ENCODE results near the gene MAD1L1.
"Not testable (repeated sequence)": the region's sequence is repeated elsewhere in the genome, so short reads cannot be mapped to it uniquely, and the experiment has no call there.

MAD1L1 gene

GRCh38 chr7:1826931-1827330, 405.8 kb downstream of the MAD1L1 start:
- DNase-seq; H3K36me3 ChIP-seq (ENCODE audit: control insufficient read depth in 4 of 4, insufficient read depth in 4 of 4, low read length in 3 of 4); H3K4me1 ChIP-seq (ENCODE audit: control extremely low read depth in 1 of 4, control insufficient read depth in 4 of 4, insufficient read depth in 4 of 4, low read length in 3 of 4); H3K27ac ChIP-seq (ENCODE audit: insufficient read depth in 1 of 2, low read depth in 1 of 2, low read length in 2 of 2, poor library complexity in 1 of 2, severe bottlenecking in 2 of 2); H3K4me3 ChIP-seq (ENCODE audit: control insufficient read depth in 1 of 7, extremely low read depth in 1 of 7, insufficient read depth in 4 of 7, low read depth in 2 of 7, low read length in 6 of 7); POLR2A ChIA-PET; H3K27me3 ChIP-seq (replicated peaks in 2 of 5; ENCODE audit: control insufficient read depth in 4 of 5, insufficient read depth in 5 of 5, low read length in 4 of 5); CTCF ChIA-PET: not testable (repeated sequence)
- WGBS (ENCODE audit: insufficient coverage): 91% methylated on average over 5 of the region's 21 CpGs
- H3K9me3 ChIP-seq (ENCODE audit: control extremely low read depth in 1 of 5, control insufficient read depth in 4 of 5, insufficient read depth in 2 of 5, low read depth in 1 of 5, low read length in 4 of 5): peaks cover 0 to 13% (median 7%) of the 10 kb centered on the region in 5 experiments

DNA sequence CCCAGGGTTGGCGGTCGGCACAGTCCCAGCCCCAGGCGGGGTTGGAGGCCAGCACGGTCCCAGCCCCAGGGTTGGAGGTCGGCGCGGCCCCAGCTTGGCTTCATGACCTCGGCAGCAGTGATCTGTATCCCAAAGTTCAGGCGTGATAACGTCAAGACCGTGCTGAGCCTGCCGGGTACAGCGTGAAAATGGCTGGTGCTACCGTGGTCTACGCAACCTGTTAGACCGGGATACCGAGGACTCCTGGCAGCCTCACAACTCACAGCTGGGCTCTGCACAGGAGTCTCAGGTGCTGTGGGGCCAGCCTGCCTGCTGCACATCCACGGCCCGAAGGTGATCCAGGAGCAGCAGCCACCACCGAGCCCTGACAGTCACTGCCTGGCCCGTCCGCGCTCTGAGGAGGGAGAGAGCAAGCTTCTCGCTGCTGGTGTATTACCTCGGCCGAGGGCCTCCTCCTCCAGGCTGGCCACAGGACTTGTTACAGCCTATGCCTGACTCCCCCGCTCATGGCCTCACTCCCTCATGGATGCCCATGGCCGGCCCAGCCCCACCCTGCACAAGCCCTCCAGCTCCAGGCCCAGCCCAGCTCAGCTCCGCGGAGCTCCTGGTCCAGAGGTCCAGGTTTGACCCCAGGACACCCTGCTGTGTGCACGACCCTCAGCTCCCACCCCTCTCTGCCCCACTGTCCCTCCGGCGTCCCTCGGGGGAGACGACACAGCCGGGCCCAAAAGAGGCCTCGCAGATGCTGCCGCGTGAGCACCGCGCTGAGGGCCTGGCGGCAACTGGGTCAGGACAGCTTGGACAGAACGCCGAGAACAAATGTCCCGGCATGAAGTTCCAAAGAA, 406.6 kb downstream of the MAD1L1 start:
- peaks cover 0 to 8% (median 7%) of the 10 kb centered on the region in 5 experiments for H3K9me3 ChIP-seq (ENCODE audit: control extremely low read depth in 1 of 5, control insufficient read depth in 4 of 5, insufficient read depth in 2 of 5, low read depth in 1 of 5, low read length in 4 of 5)
- no peaks in the 10 kb centered on the region for H3K4me1 ChIP-seq (ENCODE audit: control extremely low read depth in 1 of 4, control insufficient read depth in 4 of 4, insufficient read depth in 4 of 4, low read length in 3 of 4)
- H3K4me3 ChIP-seq (ENCODE audit: control insufficient read depth in 1 of 7, extremely low read depth in 1 of 7, insufficient read depth in 4 of 7, low read depth in 2 of 7, low read length in 6 of 7): no peak overlapping the region
- CTCF ChIA-PET: no interaction called here
- no peaks in the 10 kb centered on the region for H3K27me3 ChIP-seq (replicated peaks in 2 of 5; ENCODE audit: control insufficient read depth in 4 of 5, insufficient read depth in 5 of 5, low read length in 4 of 5)
- H3K27ac ChIP-seq (ENCODE audit: insufficient read depth in 1 of 2, low read depth in 1 of 2, low read length in 2 of 2, poor library complexity in 1 of 2, severe bottlenecking in 2 of 2): no peak overlapping the region
- H3K36me3 ChIP-seq (ENCODE audit: control insufficient read depth in 4 of 4, insufficient read depth in 4 of 4, low read length in 3 of 4): peaks cover 0 to 6% (median 0%) of the 10 kb centered on the region in 4 experiments
- over 99% methylated on average over 30 of the region's 45 CpGs for WGBS (ENCODE audit: insufficient coverage)
- POLR2A ChIA-PET: no interaction called here
- DNase-seq: no peak

GRCh38 chr7:1825647-1825896, 407.2 kb downstream of the MAD1L1 start:
- H3K4me1 ChIP-seq (ENCODE audit: control extremely low read depth in 1 of 4, control insufficient read depth in 4 of 4, insufficient read depth in 4 of 4, low read length in 3 of 4); H3K4me3 ChIP-seq (ENCODE audit: control insufficient read depth in 1 of 7, extremely low read depth in 1 of 7, insufficient read depth in 4 of 7, low read depth in 2 of 7, low read length in 6 of 7); H3K27me3 ChIP-seq (replicated peaks in 2 of 5; ENCODE audit: control insufficient read depth in 4 of 5, insufficient read depth in 5 of 5, low read length in 4 of 5); POLR2A ChIA-PET; H3K27ac ChIP-seq (ENCODE audit: insufficient read depth in 1 of 2, low read depth in 1 of 2, low read length in 2 of 2, poor library complexity in 1 of 2, severe bottlenecking in 2 of 2); H3K9me3 ChIP-seq (ENCODE audit: control extremely low read depth in 1 of 5, control insufficient read depth in 4 of 5, insufficient read depth in 2 of 5, low read depth in 1 of 5, low read length in 4 of 5); DNase-seq; CTCF ChIA-PET; H3K36me3 ChIP-seq (ENCODE audit: control insufficient read depth in 4 of 4, insufficient read depth in 4 of 4, low read length in 3 of 4): not testable (repeated sequence)
- 100% methylated on average over 4 of the region's 4 CpGs for WGBS (ENCODE audit: insufficient coverage)

DNA sequence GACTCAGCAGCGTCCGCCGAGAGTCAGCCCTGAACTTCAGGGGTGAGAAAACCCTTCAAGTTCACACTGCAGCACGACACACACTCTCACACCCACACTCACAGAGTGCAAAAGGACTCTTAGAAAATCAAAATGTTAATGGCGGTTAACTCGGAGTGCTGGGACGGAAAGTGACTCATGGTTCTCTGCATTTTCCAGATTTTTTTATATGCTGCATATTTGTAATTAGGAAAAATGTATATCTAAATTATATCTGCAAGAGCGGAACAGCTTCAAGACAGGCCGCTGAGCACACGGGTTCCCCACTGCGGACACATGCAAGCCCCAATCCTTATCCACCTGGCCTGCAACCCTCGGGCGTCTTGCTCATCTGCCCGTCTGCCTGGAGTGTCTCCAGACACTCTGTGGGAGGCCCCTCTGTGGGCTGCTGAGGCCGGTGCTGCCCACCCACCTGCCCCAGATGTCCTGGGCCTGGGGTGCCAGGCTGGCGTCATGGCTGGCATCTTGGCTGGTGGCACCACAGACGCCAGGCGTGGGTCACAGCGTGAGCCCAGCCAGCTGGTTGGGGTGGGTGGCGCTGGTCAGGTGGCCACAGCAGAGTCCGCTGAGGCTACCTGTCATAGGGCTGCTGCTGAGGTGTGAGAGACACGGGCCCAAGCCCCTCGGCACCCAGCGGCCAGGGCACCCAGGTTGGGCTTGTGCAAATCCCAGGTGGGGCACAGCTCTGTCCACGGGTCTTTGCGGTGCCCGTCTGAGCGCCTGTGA, 407.7 kb downstream of the MAD1L1 start:
- H3K27ac ChIP-seq (ENCODE audit: insufficient read depth in 1 of 2, low read depth in 1 of 2, low read length in 2 of 2, poor library complexity in 1 of 2, severe bottlenecking in 2 of 2); POLR2A ChIA-PET; DNase-seq; H3K27me3 ChIP-seq (replicated peaks in 2 of 5; ENCODE audit: control insufficient read depth in 4 of 5, insufficient read depth in 5 of 5, low read length in 4 of 5); H3K9me3 ChIP-seq (ENCODE audit: control extremely low read depth in 1 of 5, control insufficient read depth in 4 of 5, insufficient read depth in 2 of 5, low read depth in 1 of 5, low read length in 4 of 5); H3K36me3 ChIP-seq (ENCODE audit: control insufficient read depth in 4 of 4, insufficient read depth in 4 of 4, low read length in 3 of 4); CTCF ChIA-PET; H3K4me3 ChIP-seq (ENCODE audit: control insufficient read depth in 1 of 7, extremely low read depth in 1 of 7, insufficient read depth in 4 of 7, low read depth in 2 of 7, low read length in 6 of 7); H3K4me1 ChIP-seq (ENCODE audit: control extremely low read depth in 1 of 4, control insufficient read depth in 4 of 4, insufficient read depth in 4 of 4, low read length in 3 of 4): not testable (repeated sequence)
- WGBS (ENCODE audit: insufficient coverage): 95% methylated on average over 11 of the region's 28 CpGs

GRCh38 chr7:1824151-1824881, 408.4 kb downstream of the MAD1L1 start:
- H3K27ac ChIP-seq (ENCODE audit: insufficient read depth in 1 of 2, low read depth in 1 of 2, low read length in 2 of 2, poor library complexity in 1 of 2, severe bottlenecking in 2 of 2); CTCF ChIA-PET; DNase-seq; H3K9me3 ChIP-seq (ENCODE audit: control extremely low read depth in 1 of 5, control insufficient read depth in 4 of 5, insufficient read depth in 2 of 5, low read depth in 1 of 5, low read length in 4 of 5); H3K4me3 ChIP-seq (ENCODE audit: control insufficient read depth in 1 of 7, extremely low read depth in 1 of 7, insufficient read depth in 4 of 7, low read depth in 2 of 7, low read length in 6 of 7); H3K36me3 ChIP-seq (ENCODE audit: control insufficient read depth in 4 of 4, insufficient read depth in 4 of 4, low read length in 3 of 4); H3K27me3 ChIP-seq (replicated peaks in 2 of 5; ENCODE audit: control insufficient read depth in 4 of 5, insufficient read depth in 5 of 5, low read length in 4 of 5): not testable (repeated sequence)
- POLR2A ChIA-PET: interaction anchor here (0.6 kb wide), 1 partner anchor 326 kb away, joined by 3 read pairs; no protein-coding TSS in a partner anchor
- 96% methylated on average over 14 of the region's 35 CpGs for WGBS (ENCODE audit: insufficient coverage)
- peaks cover 0 to 10% (median 9%) of the 10 kb centered on the region in 4 experiments for H3K4me1 ChIP-seq (ENCODE audit: control extremely low read depth in 1 of 4, control insufficient read depth in 4 of 4, insufficient read depth in 4 of 4, low read length in 3 of 4)

GRCh38 chr7:1823376-1824150, 409.2 kb downstream of the MAD1L1 start:
- Histone ChIP-seq H3K27me3 (replicated peaks in 2 of 5; ENCODE audit: control insufficient read depth in 4 of 5, insufficient read depth in 5 of 5, low read length in 4 of 5) (no peaks in the 10 kb centered on the region), H3K36me3 (ENCODE audit: control insufficient read depth in 4 of 4, insufficient read depth in 4 of 4, low read length in 3 of 4) (peaks cover 0 to 3% (median 0%) of the 10 kb centered on the region in 4 experiments), H3K4me3 (ENCODE audit: control insufficient read depth in 1 of 7, extremely low read depth in 1 of 7, insufficient read depth in 4 of 7, low read depth in 2 of 7, low read length in 6 of 7) (no peak overlapping the region), H3K27ac (ENCODE audit: insufficient read depth in 1 of 2, low read depth in 1 of 2, low read length in 2 of 2, poor library complexity in 1 of 2, severe bottlenecking in 2 of 2) (no peak overlapping the region), H3K9me3 (ENCODE audit: control extremely low read depth in 1 of 5, control insufficient read depth in 4 of 5, insufficient read depth in 2 of 5, low read depth in 1 of 5, low read length in 4 of 5) (peaks cover 0 to under 1% (median 0%) of the 10 kb centered on the region in 5 experiments), H3K4me1 (ENCODE audit: control extremely low read depth in 1 of 4, control insufficient read depth in 4 of 4, insufficient read depth in 4 of 4, low read length in 3 of 4) (peaks cover 0 to 18% (median 16%) of the 10 kb centered on the region in 4 experiments)
- 98% methylated on average over 20 of the region's 24 CpGs for WGBS (ENCODE audit: insufficient coverage)
- CTCF ChIA-PET: no interaction called here
- no peak for DNase-seq
- POLR2A ChIA-PET: interaction anchor here (0.6 kb wide), 1 partner anchor 327 kb away, joined by 3 read pairs; no protein-coding TSS in a partner anchor

Data from common myeloid progenitor, CD34-positive (primary cell).